Right lobe of liver (tissue), 6 donors: Measurements from ENCODE around the gene IMMT. TPM values are rescaled to one million over a fixed set of nuclear protein-coding genes. Genes with fewer than 3 reads are reported as not detected.
"Not testable (repeated sequence)": the region's sequence is repeated elsewhere in the genome, so short reads cannot be mapped to it uniquely, and the experiment has no call there.

Experiments
- ATAC-seq, 4 donors: fragments of 200-7000 bp; cut with Tn5 transposase; one replicate each; pipeline ENCODE4 v1.9.1; 2020; ENCODE audit warnings: mild to moderate bottlenecking in 4 of 4, moderate library complexity in 4 of 4
- DNase-seq, 3 donors: peaks; one replicate each; pipeline ENCODE4 v3.0.0-alpha.2; 2020
- H3K27ac ChIP-seq, 3 donors: fragments of 200-600 bp; one replicate each; pipeline ENCODE4 v1.8.0; 2022
- H3K27me3 ChIP-seq, 2 donors: fragments of 200-600 bp; one replicate each; pipeline ENCODE4 v1.8.0; 2022
- H3K36me3 ChIP-seq, 4 donors: fragments of 200-600 bp; sonication (generic) in 1 of 4; one replicate each; pipeline versions ENCODE4 v1.5.1 to v1.8.0; 2017 to 2022; ENCODE audit warnings: control low read depth in 1 of 4
- H3K4me1 ChIP-seq, 4 donors: fragments of 200-600 bp; sonication (generic) in 1 of 4; one replicate each; pipeline versions ENCODE4 v1.5.1 to v1.8.0; 2017 to 2022; ENCODE audit warnings: control low read depth in 1 of 4
- H3K4me3 ChIP-seq, 3 donors: fragments of 200-600 bp; one replicate each; pipeline ENCODE4 v1.8.0; 2022
- H3K9me3 ChIP-seq, 4 donors: fragments of 200-600 bp; sonication (generic) in 1 of 4; one replicate each; pipeline versions ENCODE4 v1.5.1 to v1.8.0; 2017 to 2022; ENCODE audit warnings: control low read depth in 1 of 4
- POLR2A ChIP-seq: fragments of 450-650 bp; IDR thresholded peaks from one replicate; pipeline ENCODE4 v1.6.1; 2017; ENCODE audit warnings: antibody characterized with exemption, mild to moderate bottlenecking
- WGBS: methylation state at CpG from one replicate; pipeline ENCODE4 v1.1.6; 2018; ENCODE audit warnings: low coverage, low lambda C conversion rate; ENCODE audit not compliant: insufficient coverage; ENCODE audit errors: missing lambda C conversion rate; 5-methylcytosine and 5-hydroxymethylcytosine counted together
- intact Hi-C, 2 donors: fragments of 100-400 bp; cut with DNase I; formaldehyde crosslinking; loops; one replicate each; pipeline versions ENCODE4 v1.11.2 to v1.14.1; 2022
- total RNA-seq, 6 experiments: library from RNA; depleted of rRNA in 2 of 6; stranded (reverse); fragments of >200 nt in 2 of 6; fragmentation: NEBNext Ultra II Directional in 3 of 6; extraction: Animal tissue kit (Norgen Biotek cat#: 25700) in 3 of 6; gene quantifications; one replicate each; pipeline versions ENCODE4 v1.1.0 to v1.2.4, GENCODE V29; 2016 to 2023
- TF ChIP-seq, protein P1 (sequence below), 4 donors: fragments of 200-600 bp in 3 of 4; fragments of 450-650 bp in 1 of 4; IDR thresholded peaks; one replicate each; pipeline versions ENCODE4 v1.5.1 to v1.8.0; 2016 to 2022; ENCODE audit warnings: antibody characterized with exemption in 4 of 4, mild to moderate bottlenecking in 2 of 4
- donor health status: DM: no; HTN: yes; CAD: no.
- donor health status: DM: no; HTN: no; CAD: no.
- donor health status: DM: no; HTN: no; CAD: no.
- donor health status: DM: no; HTN: yes; CAD: no.
- donor health status: DM: no; HTN: yes; CAD: no.

Gene IMMT
- total RNA-seq, 6 experiments from 2014 or later: 48.9 to 56.9 (median 52.5) TPM

- peak in 1 of 4 donors; percentile 36 for ATAC-seq
- H3K36me3 ChIP-seq: peaks cover 0 to 36% (median 20%) of the 10 kb centered on the region in 4 donors
- intact Hi-C loops: no loop called here
- H3K27ac ChIP-seq: no peak overlapping the region
- no peaks in the 10 kb centered on the region for H3K27me3 ChIP-seq
- 70% methylated on average over 6 of the region's 7 CpGs for WGBS
- no peak overlapping the region for H3K4me3 ChIP-seq
- TF ChIP-seq, protein P1, sequence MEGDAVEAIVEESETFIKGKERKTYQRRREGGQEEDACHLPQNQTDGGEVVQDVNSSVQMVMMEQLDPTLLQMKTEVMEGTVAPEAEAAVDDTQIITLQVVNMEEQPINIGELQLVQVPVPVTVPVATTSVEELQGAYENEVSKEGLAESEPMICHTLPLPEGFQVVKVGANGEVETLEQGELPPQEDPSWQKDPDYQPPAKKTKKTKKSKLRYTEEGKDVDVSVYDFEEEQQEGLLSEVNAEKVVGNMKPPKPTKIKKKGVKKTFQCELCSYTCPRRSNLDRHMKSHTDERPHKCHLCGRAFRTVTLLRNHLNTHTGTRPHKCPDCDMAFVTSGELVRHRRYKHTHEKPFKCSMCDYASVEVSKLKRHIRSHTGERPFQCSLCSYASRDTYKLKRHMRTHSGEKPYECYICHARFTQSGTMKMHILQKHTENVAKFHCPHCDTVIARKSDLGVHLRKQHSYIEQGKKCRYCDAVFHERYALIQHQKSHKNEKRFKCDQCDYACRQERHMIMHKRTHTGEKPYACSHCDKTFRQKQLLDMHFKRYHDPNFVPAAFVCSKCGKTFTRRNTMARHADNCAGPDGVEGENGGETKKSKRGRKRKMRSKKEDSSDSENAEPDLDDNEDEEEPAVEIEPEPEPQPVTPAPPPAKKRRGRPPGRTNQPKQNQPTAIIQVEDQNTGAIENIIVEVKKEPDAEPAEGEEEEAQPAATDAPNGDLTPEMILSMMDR (IDR thresholded peaks at IDR 0.05): no peak
- TF ChIP-seq POLR2A: no peak
- H3K4me1 ChIP-seq: peaks cover 0 to 14% (median 0%) of the 10 kb centered on the region in 4 donors
- H3K9me3 ChIP-seq: no peaks in the 10 kb centered on the region
- DNase-seq: no peak
These were observed 9.2 kb upstream of the IMMT start for GRCh38 chr2:86204458-86204857.

DNA sequence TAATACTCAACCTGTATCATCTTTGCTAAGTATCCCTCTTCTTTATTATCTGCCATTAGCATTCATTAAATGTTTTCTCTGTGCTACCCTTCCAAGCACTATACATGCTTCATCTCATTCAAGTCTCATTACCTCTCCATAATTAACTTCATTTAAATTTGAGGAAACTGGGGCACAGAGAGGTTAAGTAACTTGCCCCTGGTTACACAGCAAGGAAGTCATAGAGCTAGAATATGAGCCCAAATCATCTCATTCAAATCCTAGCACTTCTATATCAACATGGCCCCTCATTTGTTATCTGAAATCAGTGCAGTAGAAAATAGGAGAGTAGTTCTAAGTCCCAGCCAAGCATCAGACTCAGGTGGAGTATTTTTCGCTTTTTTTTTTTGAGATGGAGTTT, 8.4 kb upstream of the IMMT start:
- DNase-seq: no peak
- intact Hi-C loops: no loop called here
- 100% methylated on average over 1 of the region's 1 CpG for WGBS

DNA sequence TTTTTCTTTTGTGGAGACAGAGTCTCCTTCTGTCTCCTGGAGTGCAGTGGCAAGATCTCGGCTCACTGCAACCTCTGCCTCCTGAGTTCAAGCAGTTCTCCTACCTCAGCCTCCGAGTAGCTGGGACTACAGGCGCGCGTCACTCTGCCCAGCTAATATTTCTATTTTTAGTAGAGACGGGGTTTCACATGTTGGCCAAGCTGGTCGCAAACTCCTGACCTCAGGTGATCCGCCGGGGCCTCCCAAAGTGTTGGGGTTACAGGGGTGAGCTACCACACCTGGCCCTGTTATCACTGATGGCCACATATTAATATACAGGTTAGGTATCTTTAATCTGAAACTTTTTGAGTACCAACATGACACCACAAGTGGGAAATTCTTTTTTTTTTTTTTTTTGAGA, 7.4 kb upstream of the IMMT start:
- no peak for TF ChIP-seq POLR2A
- WGBS: 75% methylated on average over 5 of the region's 9 CpGs
- Histone ChIP-seq H3K36me3 (peaks cover 0 to 20% (median 11%) of the 10 kb centered on the region in 4 donors), H3K9me3 (no peaks in the 10 kb centered on the region), H3K4me3 (no peak overlapping the region), H3K4me1 (peaks cover 0 to 14% (median 0%) of the 10 kb centered on the region in 4 donors), H3K27me3 (no peaks in the 10 kb centered on the region), H3K27ac (no peak overlapping the region)
- no peak for ATAC-seq
- no peak for DNase-seq
- intact Hi-C loops: no loop called here

More for the DNA sequence above, 8.4 kb upstream of the IMMT start:
- Histone ChIP-seq H3K27me3 (no peaks in the 10 kb centered on the region), H3K9me3 (no peaks in the 10 kb centered on the region), H3K4me3 (no peak overlapping the region), H3K27ac (no peak overlapping the region), H3K36me3 (peaks cover 0 to 29% (median 17%) of the 10 kb centered on the region in 4 donors), H3K4me1 (peaks cover 0 to 14% (median 0%) of the 10 kb centered on the region in 4 donors)
- TF ChIP-seq, protein P1 (IDR thresholded peaks at IDR 0.05): no peak
- TF ChIP-seq POLR2A: no peak
- no peak for ATAC-seq

DNA sequence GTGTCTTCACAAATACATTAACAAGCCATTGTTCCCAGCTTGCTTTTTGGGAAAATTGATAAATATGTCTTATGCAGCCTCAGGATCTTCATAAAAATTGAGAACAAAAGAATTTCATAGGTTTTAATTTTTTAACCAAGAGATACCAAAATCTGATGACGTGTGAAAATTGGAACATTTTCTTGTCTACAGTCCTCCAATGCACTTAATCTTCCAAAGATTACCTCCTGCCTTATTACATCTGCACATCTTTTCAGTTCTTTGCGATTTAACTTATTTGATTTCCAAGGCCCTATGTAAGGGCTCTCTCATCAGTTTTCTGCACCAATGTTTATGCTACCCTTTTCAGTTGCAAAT, 7.1 kb upstream of the IMMT start:
- Histone ChIP-seq H3K27ac (no peak overlapping the region), H3K27me3 (no peaks in the 10 kb centered on the region), H3K4me1 (peaks cover 0 to 14% (median 0%) of the 10 kb centered on the region in 4 donors), H3K4me3 (no peak overlapping the region), H3K9me3 (no peaks in the 10 kb centered on the region), H3K36me3 (peaks cover 0 to 16% (median 7%) of the 10 kb centered on the region in 4 donors)
- no peak for DNase-seq
- intact Hi-C loops: no loop called here
- no peak for ATAC-seq
- 86% methylated on average over 2 of the region's 2 CpGs for WGBS
- TF ChIP-seq, protein P1 (IDR thresholded peaks at IDR 0.05): no peak
- TF ChIP-seq POLR2A: no peak

DNA sequence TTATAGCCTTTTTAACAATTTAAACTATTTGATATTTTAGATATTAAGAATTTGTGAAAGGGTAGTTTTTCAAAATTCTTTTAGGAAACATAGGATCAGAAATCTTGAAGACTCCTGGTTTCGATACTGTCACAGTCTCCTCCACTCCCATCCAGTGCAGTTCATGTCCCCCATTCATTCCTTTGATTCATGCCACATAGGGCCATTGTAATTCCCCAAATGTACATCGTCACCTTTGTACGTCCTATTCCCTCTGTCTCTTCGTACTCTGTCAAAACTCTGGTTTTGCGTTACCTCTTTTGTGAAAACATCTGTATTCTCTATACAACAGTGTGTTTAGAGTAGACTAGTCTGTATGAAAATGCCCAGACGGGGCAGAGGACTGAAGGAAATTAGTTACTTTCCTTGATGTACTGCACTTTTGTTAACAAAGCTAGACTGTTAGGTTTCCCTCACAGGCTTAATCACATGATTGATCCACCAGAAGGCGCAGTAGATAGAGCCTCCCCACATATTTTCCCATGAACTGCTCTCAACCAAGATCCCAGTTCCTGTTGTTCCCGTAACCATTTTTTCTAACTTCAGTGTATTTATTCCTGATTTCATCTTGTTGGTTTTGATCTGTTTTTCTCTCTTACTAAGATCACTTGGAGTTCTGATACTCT, 6.5 kb upstream of the IMMT start:
- DNase-seq (no peak), ATAC-seq (peak in 2 of 4 donors; percentile 10 to 40)
- Histone ChIP-seq H3K4me3 (no peak overlapping the region), H3K27ac (no peak overlapping the region), H3K9me3 (no peaks in the 10 kb centered on the region), H3K36me3 (peaks cover 0 to 11% (median 5%) of the 10 kb centered on the region in 4 donors), H3K27me3 (no peaks in the 10 kb centered on the region), H3K4me1 (peaks cover 0 to 14% (median 0%) of the 10 kb centered on the region in 4 donors)
- intact Hi-C loops: no loop called here
- TF ChIP-seq, protein P1 (IDR thresholded peaks at IDR 0.05): no peak
- TF ChIP-seq POLR2A: no peak
- WGBS: 67% methylated on average over 8 of the region's 8 CpGs

- H3K27ac ChIP-seq, DNase-seq, H3K9me3 ChIP-seq, intact Hi-C loops, ATAC-seq, H3K36me3 ChIP-seq, H3K27me3 ChIP-seq: not testable (repeated sequence)
- H3K4me3 ChIP-seq: peak overlapping the region in 2 of 3 donors; percentile 62 to 85
- peaks cover 0 to 19% (median 0%) of the 10 kb centered on the region in 4 donors for H3K4me1 ChIP-seq
- WGBS: 91% methylated on average over 5 of the region's 11 CpGs
These were observed 5.3 kb upstream of the IMMT start for GRCh38 chr2:86200564-86200963.
